Measurements from ENCODE around the gene GHITM. TPM values are rescaled to one million over a fixed set of nuclear protein-coding genes. Genes with fewer than 3 reads are reported as not detected.
A peak's percentile ranks its signal among the peaks of the same experiment; 100 is the strongest.

The GHITM gene
- total and polyA plus RNA-seq, 4 donors = 107 to 177 (median 123) TPM

DNA sequence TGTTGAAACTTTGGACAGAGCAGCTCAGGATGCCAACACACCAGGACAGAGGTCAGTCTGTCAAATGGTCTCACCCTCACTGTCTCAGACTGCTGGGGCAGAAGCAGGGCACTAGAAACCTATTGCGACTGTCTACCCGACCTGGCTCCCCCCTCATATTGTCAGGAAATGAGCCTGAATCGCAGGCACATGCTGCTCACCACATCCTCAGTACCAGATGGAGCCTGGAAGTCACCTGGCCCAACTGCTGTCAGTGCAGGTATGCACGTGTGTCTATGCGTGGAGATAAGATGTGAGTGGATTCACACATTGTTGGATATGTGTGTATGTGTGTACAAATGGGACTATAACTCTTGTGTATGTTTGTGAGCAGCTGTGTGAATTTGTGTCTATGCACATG is 51.8 kb downstream of the GHITM start:
- Histone ChIP-seq H3K27ac (ENCODE audit: low read depth in 1 of 2, low read length in 1 of 2) (no peak overlapping the region), H3K36me3 (ENCODE audit: control insufficient read depth in 4 of 4, insufficient read depth in 4 of 4, low read length in 4 of 4) (no peaks in the 10 kb centered on the region), H3K27me3 (ENCODE audit: control insufficient read depth in 3 of 3, insufficient read depth in 3 of 3, low read length in 2 of 3) (peaks cover 0 to 37% (median 30%) of the 10 kb centered on the region in 3 donors), H3K4me1 (ENCODE audit: control insufficient read depth in 5 of 5, insufficient read depth in 5 of 5, low read length in 5 of 5) (peaks cover 0 to 6% (median 0%) of the 10 kb centered on the region in 5 donors), H3K9me3 (ENCODE audit: control insufficient read depth in 4 of 4, insufficient read depth in 3 of 4, low read length in 3 of 4) (peaks cover 0 to 5% (median 0%) of the 10 kb centered on the region in 4 donors), H3K4me3 (no peak overlapping the region), H3K9ac (ENCODE audit: insufficient read depth in 1 of 2, low read length in 2 of 2) (no peak overlapping the region)
- no peak for ATAC-seq (ENCODE audit: insufficient read depth, low FRiP score)
- WGBS, 2 donors = 61 to 64% methylated on average over 5 of the region's 5 CpGs
- TF ChIP-seq CTCF (IDR thresholded peaks at IDR 0.05; ENCODE audit: control extremely low read depth, extremely low read depth) = no peak
- DNase-seq = no peak

GRCh38 chr10:84193327-84193726 is 54.0 kb downstream of the GHITM start:
- no peak for DNase-seq
- H3K27me3 ChIP-seq (ENCODE audit: control insufficient read depth in 3 of 3, insufficient read depth in 3 of 3, low read length in 2 of 3) = peaks cover 0 to 56% (median 32%) of the 10 kb centered on the region in 3 donors
- WGBS, 2 donors = 93 to 98% methylated on average over 2 of the region's 2 CpGs

DNA sequence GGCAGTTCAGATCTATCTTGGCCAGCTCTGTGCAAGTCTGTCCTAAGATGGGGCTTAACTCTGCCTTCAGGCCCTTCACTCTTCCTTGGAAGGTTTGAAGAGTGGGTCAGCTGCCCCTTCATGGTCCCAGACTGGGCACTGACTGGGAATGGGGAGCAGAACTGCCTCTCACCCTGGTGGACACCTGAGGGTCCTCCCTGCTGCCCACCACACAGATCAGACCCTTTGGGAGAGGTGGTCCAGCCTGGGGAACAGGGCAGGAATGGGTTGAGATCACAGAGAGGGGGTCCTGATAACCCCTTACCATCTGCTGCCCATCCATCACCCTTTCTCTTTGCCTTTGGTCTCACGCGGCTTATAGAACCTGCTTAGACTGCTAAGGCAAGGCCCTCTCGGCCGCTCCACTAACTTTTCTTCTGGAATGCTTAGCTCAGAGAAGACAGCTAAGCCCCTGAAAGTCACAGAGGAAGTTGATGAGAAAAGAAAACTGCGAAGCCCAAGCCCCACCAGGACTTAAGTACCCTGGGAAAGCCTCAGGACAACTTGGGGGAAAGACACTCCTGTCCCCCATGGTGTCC is 54.6 kb downstream of the GHITM start:
- Histone ChIP-seq H3K27ac (ENCODE audit: low read depth in 1 of 2, low read length in 1 of 2) (no peak overlapping the region), H3K9me3 (ENCODE audit: control insufficient read depth in 4 of 4, insufficient read depth in 3 of 4, low read length in 3 of 4) (no peaks in the 10 kb centered on the region), H3K9ac (ENCODE audit: insufficient read depth in 1 of 2, low read length in 2 of 2) (no peak overlapping the region), H3K4me3 (peak overlapping the region; percentile 1), H3K27me3 (ENCODE audit: control insufficient read depth in 3 of 3, insufficient read depth in 3 of 3, low read length in 2 of 3) (peaks cover 0 to 56% (median 32%) of the 10 kb centered on the region in 3 donors), H3K4me1 (ENCODE audit: control insufficient read depth in 5 of 5, insufficient read depth in 5 of 5, low read length in 5 of 5) (peaks cover 0 to 6% (median 0%) of the 10 kb centered on the region in 5 donors), H3K36me3 (ENCODE audit: control insufficient read depth in 4 of 4, insufficient read depth in 4 of 4, low read length in 4 of 4) (no peaks in the 10 kb centered on the region)
- 26 to 30% methylated on average over 5 of the region's 5 CpGs for WGBS, 2 donors
- TF ChIP-seq CTCF (IDR thresholded peaks at IDR 0.05; ENCODE audit: control extremely low read depth, extremely low read depth) = no peak
- DNase-seq = no peak
- no peak for ATAC-seq (ENCODE audit: insufficient read depth, low FRiP score)

More at GRCh38 chr10:84193327-84193726, 54.0 kb downstream of the GHITM start:
- Histone ChIP-seq H3K9me3 (ENCODE audit: control insufficient read depth in 4 of 4, insufficient read depth in 3 of 4, low read length in 3 of 4) (no peaks in the 10 kb centered on the region), H3K4me3 (no peak overlapping the region), H3K27ac (ENCODE audit: low read depth in 1 of 2, low read length in 1 of 2) (no peak overlapping the region), H3K36me3 (ENCODE audit: control insufficient read depth in 4 of 4, insufficient read depth in 4 of 4, low read length in 4 of 4) (no peaks in the 10 kb centered on the region), H3K4me1 (ENCODE audit: control insufficient read depth in 5 of 5, insufficient read depth in 5 of 5, low read length in 5 of 5) (peaks cover 0 to 6% (median 0%) of the 10 kb centered on the region in 5 donors), H3K9ac (ENCODE audit: insufficient read depth in 1 of 2, low read length in 2 of 2) (no peak overlapping the region)
- ATAC-seq (ENCODE audit: insufficient read depth, low FRiP score) = no peak
- TF ChIP-seq CTCF (IDR thresholded peaks at IDR 0.05; ENCODE audit: control extremely low read depth, extremely low read depth) = no peak
